Measurements from ENCODE around the gene MTRF1.

MTRF1 gene

DNA sequence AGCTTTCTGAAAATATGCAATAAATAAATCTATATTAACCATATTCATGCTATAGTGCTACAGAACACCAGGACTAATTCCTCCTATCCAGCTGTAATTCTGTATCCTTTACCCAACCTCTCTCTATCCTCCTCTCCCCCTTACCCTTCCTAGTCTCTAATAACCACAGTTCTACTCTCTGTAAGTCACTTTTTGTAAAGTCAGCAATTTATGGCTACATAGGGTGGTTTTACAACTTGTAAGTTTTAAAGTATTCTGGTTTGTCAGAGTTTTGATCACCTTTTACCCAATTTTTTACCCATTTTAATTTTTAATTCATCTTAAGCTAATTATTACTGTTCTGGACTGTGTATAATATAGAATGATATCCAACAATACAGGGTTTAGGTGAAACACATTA is 34.0 kb downstream of the MTRF1 start:
- H3K4me2 ChIP-seq (ENCODE audit: low read depth, low read length): no peak overlapping the region
- TF ChIP-seq EZH2phosphoT487 (IDR thresholded peaks at IDR 0.05; ENCODE audit: low read length) (no peak), EZH2 (optimal IDR thresholded peaks at IDR 0.05; ENCODE audit: low read depth, low read length) (no peak)
- TF ChIP-seq, protein P1, sequence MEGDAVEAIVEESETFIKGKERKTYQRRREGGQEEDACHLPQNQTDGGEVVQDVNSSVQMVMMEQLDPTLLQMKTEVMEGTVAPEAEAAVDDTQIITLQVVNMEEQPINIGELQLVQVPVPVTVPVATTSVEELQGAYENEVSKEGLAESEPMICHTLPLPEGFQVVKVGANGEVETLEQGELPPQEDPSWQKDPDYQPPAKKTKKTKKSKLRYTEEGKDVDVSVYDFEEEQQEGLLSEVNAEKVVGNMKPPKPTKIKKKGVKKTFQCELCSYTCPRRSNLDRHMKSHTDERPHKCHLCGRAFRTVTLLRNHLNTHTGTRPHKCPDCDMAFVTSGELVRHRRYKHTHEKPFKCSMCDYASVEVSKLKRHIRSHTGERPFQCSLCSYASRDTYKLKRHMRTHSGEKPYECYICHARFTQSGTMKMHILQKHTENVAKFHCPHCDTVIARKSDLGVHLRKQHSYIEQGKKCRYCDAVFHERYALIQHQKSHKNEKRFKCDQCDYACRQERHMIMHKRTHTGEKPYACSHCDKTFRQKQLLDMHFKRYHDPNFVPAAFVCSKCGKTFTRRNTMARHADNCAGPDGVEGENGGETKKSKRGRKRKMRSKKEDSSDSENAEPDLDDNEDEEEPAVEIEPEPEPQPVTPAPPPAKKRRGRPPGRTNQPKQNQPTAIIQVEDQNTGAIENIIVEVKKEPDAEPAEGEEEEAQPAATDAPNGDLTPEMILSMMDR (IDR thresholded peaks at IDR 0.05; ENCODE audit: low read length): no peak
- H3K9ac ChIP-seq (ENCODE audit: low read length): no peak overlapping the region
- H3K79me2 ChIP-seq (ENCODE audit: low read length): no peaks in the 10 kb centered on the region
- H3F3A ChIP-seq (ENCODE audit: insufficient read depth, low read length): no peaks in the 10 kb centered on the region
- H3K36me3 ChIP-seq (replicated peaks; ENCODE audit: insufficient read depth, low read length): no peaks in the 10 kb centered on the region
- H3K27me3 ChIP-seq (replicated peaks; ENCODE audit: insufficient read depth, low read length): no peaks in the 10 kb centered on the region
- no peaks in the 10 kb centered on the region for H3K9me2 ChIP-seq (replicated peaks; ENCODE audit: insufficient read depth, low read length)
- no peak overlapping the region for H2AFZ ChIP-seq (ENCODE audit: low read length)
- no peak overlapping the region for H3K4me3 ChIP-seq (ENCODE audit: low read length)
- DNase-seq: no peak
- no peak overlapping the region for H3K27ac ChIP-seq (ENCODE audit: low read length)
- H3K9me3 ChIP-seq (replicated peaks; ENCODE audit: insufficient read depth, low read length): no peaks in the 10 kb centered on the region
- no peaks in the 10 kb centered on the region for H3K4me1 ChIP-seq (ENCODE audit: low read length)
- H4K20me1 ChIP-seq (ENCODE audit: insufficient read depth, low read length): no peaks in the 10 kb centered on the region

DNA sequence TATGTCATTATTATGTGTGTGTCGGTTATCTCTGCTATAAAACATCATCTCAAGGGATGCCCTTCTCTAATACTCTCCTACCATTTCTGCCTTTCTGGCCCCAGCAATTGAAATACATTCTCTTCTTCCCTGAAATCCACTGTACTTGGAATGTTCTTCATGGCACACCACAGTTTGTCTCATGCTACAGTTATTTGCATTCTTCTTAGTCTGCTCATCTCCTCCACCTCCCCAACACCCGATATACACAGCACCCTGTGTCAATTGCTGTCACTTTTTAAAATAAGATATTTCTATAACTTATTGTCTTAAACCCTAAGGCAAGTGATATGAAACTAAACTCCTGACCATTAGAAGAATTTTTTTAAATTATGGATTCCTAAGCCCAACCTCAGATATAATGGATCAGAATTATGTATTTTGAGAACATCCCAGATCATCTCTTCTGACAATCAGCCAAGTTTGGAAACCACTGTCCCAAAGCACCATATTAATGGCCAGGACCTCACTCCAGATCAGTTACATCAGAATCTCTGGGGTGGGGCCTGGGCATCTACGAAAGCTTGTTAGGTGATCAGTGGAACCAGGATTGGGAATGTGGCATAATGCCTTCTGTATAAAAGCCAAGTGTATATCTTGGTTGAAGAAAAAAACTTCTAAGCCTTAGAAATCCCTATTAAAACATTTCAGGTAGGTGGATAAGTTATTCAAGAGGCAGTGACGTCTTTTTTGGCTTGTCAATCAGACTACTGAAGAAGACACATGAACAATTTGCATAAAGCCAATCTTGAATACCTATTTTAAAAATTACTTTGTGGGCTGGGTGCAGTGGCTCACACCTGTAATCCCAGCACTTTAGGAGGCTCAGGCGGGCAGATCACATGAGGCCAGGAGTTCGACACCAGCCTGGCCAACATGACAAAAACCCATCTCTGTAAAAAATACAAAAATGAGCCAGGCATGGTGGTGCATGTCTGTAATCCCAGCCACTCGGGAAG is 39.0 kb downstream of the MTRF1 start:
- no peaks in the 10 kb centered on the region for H3F3A ChIP-seq (ENCODE audit: insufficient read depth, low read length)
- H3K9me3 ChIP-seq (replicated peaks; ENCODE audit: insufficient read depth, low read length): no peaks in the 10 kb centered on the region
- no peaks in the 10 kb centered on the region for H3K27me3 ChIP-seq (replicated peaks; ENCODE audit: insufficient read depth, low read length)
- no peaks in the 10 kb centered on the region for H3K36me3 ChIP-seq (replicated peaks; ENCODE audit: insufficient read depth, low read length)
- no peaks in the 10 kb centered on the region for H4K20me1 ChIP-seq (ENCODE audit: insufficient read depth, low read length)
- no peak for DNase-seq
- no peak overlapping the region for H3K27ac ChIP-seq (ENCODE audit: low read length)
- H3K4me3 ChIP-seq (ENCODE audit: low read length): no peak overlapping the region
- no peak overlapping the region for H3K4me2 ChIP-seq (ENCODE audit: low read depth, low read length)
- H3K9ac ChIP-seq (ENCODE audit: low read length): no peak overlapping the region
- H3K9me2 ChIP-seq (replicated peaks; ENCODE audit: insufficient read depth, low read length): no peaks in the 10 kb centered on the region
- no peaks in the 10 kb centered on the region for H3K79me2 ChIP-seq (ENCODE audit: low read length)
- no peaks in the 10 kb centered on the region for H3K4me1 ChIP-seq (ENCODE audit: low read length)
- TF ChIP-seq, protein P1 (IDR thresholded peaks at IDR 0.05; ENCODE audit: low read length): no peak
- TF ChIP-seq EZH2 (optimal IDR thresholded peaks at IDR 0.05; ENCODE audit: low read depth, low read length) (no peak), EZH2phosphoT487 (IDR thresholded peaks at IDR 0.05; ENCODE audit: low read length) (no peak)
- H2AFZ ChIP-seq (ENCODE audit: low read length): no peak overlapping the region

DNA sequence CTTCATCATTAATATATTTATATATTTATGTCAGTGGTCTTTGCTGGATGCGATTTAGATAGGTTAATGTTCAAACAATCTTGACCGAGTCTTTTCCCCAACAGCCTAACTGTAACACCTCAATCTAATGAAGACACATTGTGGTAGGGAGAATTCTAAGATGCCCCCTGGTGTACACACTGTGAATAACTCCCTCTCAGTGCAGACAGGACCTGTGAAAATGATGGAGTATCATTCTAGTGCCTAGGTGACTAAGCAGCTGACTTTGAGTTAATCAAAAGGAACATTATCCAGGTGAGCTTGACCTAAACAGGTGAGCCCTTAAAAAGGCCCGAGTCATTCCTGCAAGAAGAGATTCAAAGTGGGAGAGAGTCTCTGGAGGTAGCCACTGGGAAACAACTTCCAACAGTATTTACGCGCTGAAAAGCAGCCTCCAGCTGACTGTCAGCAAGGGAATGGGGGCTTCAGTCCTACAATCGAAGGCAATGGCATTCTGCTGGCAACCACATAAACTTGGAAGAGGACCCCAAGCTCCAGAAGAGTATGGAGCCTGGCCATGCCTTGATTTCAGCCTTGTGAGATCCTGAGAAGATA is 41.0 kb downstream of the MTRF1 start:
- no peaks in the 10 kb centered on the region for H3K4me1 ChIP-seq (ENCODE audit: low read length)
- H3K4me3 ChIP-seq (ENCODE audit: low read length): no peak overlapping the region
- no peaks in the 10 kb centered on the region for H3K27me3 ChIP-seq (replicated peaks; ENCODE audit: insufficient read depth, low read length)
- H3F3A ChIP-seq (ENCODE audit: insufficient read depth, low read length): no peaks in the 10 kb centered on the region
- no peaks in the 10 kb centered on the region for H3K36me3 ChIP-seq (replicated peaks; ENCODE audit: insufficient read depth, low read length)
- no peaks in the 10 kb centered on the region for H4K20me1 ChIP-seq (ENCODE audit: insufficient read depth, low read length)
- H3K79me2 ChIP-seq (ENCODE audit: low read length): no peaks in the 10 kb centered on the region
- peak; percentile 37 for DNase-seq
- no peaks in the 10 kb centered on the region for H3K9me3 ChIP-seq (replicated peaks; ENCODE audit: insufficient read depth, low read length)
- no peak overlapping the region for H3K9ac ChIP-seq (ENCODE audit: low read length)
- H3K9me2 ChIP-seq (replicated peaks; ENCODE audit: insufficient read depth, low read length): no peaks in the 10 kb centered on the region
- H3K4me2 ChIP-seq (ENCODE audit: low read depth, low read length): no peak overlapping the region
- no peak overlapping the region for H3K27ac ChIP-seq (ENCODE audit: low read length)
- H2AFZ ChIP-seq (ENCODE audit: low read length): no peak overlapping the region
- TF ChIP-seq EZH2phosphoT487 (IDR thresholded peaks at IDR 0.05; ENCODE audit: low read length): no peak
- TF ChIP-seq, protein P1 (IDR thresholded peaks at IDR 0.05; ENCODE audit: low read length): peak; percentile 57

Measured in MM.1S (cell line).